Measurements from ENCODE around the gene CEACAM5.

Gene CEACAM5

DNA sequence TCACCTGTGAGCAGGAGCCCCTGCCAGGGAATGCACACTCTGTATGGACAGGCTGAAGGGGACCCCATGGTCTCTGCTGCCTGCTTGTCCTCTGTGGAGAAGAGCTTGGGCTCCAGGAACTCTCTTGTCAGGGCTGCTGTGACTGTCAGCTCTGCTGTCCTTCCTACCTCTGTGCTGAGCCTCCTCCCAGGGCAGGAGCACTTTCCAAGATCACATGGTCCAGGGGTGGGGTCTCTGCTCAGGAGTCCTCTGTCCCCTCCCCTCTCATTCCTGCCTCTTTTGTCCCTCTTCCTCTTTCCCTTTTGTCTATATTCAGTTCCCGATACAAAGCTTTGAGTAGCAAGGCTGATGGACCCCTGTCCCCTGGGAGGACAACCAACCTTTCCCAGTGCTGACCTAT lies 20.3 kb upstream of the CEACAM5 start, which contains the start of gene CEACAM7:
CEACAM7 (minus strand) TSS at position 173 of the 400 bp plus-strand sequence; CDS start at position 68, 105 bp downstream.
- in situ Hi-C loops (cut with MboI; ENCODE audit: low sequenced_read_pairs, unreplicated experiment): no loop called here
- TF ChIP-seq CTCF (IDR thresholded peaks at IDR 0.05; ENCODE audit: borderline replicate concordance, control extremely low read depth, extremely low read depth, insufficient read depth, missing control alignments): no peak
- DNase-seq (ENCODE audit: low spot score): no peak

GRCh38 chr19:41688687-41689086 lies 19.7 kb upstream of the CEACAM5 start:
- DNase-seq (ENCODE audit: low spot score): no peak
- no peak for TF ChIP-seq CTCF (IDR thresholded peaks at IDR 0.05; ENCODE audit: borderline replicate concordance, control extremely low read depth, extremely low read depth, insufficient read depth, missing control alignments)
- in situ Hi-C loops (cut with MboI; ENCODE audit: low sequenced_read_pairs, unreplicated experiment): no loop called here

DNA sequence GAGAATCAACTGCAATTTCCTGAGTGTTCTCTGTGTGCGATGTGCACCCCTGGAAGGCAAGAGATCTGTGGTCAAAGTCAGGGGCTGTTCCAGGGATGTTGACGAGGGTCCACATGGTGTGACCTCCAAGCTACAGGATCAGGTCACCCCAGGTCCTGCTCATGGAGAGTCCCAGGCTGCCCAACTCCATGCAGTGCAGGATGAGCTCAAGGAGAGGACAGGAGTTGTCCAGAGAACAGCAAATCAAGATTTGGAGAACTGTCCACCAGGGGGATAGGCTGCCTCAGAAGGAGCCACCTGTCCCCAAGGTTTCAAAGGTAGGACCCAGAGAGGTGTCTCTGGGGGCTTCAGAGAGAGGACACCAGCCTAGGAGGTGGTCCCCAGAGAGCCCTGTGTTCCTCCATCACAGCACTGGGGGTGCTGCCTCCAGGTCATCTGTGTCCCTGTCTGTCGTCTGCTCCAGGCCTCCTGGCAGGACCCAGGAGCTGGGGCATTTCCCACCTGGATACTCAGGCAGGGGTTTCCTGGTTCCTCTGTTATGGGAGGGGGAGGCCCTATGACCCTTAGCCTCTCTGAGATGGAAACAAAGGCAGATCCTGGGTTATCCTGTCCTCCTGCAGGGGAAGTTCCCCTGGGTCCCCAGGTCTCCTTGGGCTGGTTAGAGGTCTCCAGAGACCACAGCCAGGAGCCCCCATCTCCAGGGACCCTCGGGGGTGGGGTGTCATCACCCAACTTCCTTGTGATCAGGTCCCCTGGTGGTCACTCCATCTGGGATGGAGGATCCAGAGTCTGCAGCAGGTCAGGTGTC lies 18.2 kb upstream of the CEACAM5 start:
- TF ChIP-seq CTCF (IDR thresholded peaks at IDR 0.05; ENCODE audit: borderline replicate concordance, control extremely low read depth, extremely low read depth, insufficient read depth, missing control alignments): no peak
- no peak for DNase-seq (ENCODE audit: low spot score)
- in situ Hi-C loops (cut with MboI; ENCODE audit: low sequenced_read_pairs, unreplicated experiment): no loop called here

DNA sequence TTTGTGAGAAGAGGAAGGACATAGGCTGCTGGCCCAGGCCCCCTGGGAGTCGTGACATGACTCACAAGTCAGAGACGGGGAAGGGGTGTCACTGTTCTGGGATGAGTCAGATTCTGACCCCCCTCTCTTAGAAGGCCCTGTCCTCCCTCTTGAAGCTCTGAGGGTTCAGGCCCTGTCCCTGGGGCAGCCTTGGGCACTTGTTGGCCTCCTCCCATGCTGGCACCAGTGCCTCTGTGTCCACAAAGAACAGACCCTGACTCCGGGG lies 17.7 kb upstream of the CEACAM5 start:
- in situ Hi-C loops (cut with MboI; ENCODE audit: low sequenced_read_pairs, unreplicated experiment): no loop called here
- no peak for TF ChIP-seq CTCF (IDR thresholded peaks at IDR 0.05; ENCODE audit: borderline replicate concordance, control extremely low read depth, extremely low read depth, insufficient read depth, missing control alignments)
- DNase-seq (ENCODE audit: low spot score): no peak

- DNase-seq (ENCODE audit: low spot score): peak; percentile 64
- TF ChIP-seq CTCF (IDR thresholded peaks at IDR 0.05; ENCODE audit: borderline replicate concordance, control extremely low read depth, extremely low read depth, insufficient read depth, missing control alignments): peak; percentile 65
- in situ Hi-C loops (cut with MboI; ENCODE audit: low sequenced_read_pairs, unreplicated experiment): no loop called here
These were observed 17.0 kb upstream of the CEACAM5 start for GRCh38 chr19:41691268-41691970.

- in situ Hi-C loops (cut with MboI; ENCODE audit: low sequenced_read_pairs, unreplicated experiment): no loop called here
- DNase-seq (ENCODE audit: low spot score): no peak
- TF ChIP-seq CTCF (IDR thresholded peaks at IDR 0.05; ENCODE audit: borderline replicate concordance, control extremely low read depth, extremely low read depth, insufficient read depth, missing control alignments): no peak
These were observed 14.2 kb upstream of the CEACAM5 start for GRCh38 chr19:41694196-41694595.
